ENCODE results near the gene VAC14.

Gene VAC14

DNA sequence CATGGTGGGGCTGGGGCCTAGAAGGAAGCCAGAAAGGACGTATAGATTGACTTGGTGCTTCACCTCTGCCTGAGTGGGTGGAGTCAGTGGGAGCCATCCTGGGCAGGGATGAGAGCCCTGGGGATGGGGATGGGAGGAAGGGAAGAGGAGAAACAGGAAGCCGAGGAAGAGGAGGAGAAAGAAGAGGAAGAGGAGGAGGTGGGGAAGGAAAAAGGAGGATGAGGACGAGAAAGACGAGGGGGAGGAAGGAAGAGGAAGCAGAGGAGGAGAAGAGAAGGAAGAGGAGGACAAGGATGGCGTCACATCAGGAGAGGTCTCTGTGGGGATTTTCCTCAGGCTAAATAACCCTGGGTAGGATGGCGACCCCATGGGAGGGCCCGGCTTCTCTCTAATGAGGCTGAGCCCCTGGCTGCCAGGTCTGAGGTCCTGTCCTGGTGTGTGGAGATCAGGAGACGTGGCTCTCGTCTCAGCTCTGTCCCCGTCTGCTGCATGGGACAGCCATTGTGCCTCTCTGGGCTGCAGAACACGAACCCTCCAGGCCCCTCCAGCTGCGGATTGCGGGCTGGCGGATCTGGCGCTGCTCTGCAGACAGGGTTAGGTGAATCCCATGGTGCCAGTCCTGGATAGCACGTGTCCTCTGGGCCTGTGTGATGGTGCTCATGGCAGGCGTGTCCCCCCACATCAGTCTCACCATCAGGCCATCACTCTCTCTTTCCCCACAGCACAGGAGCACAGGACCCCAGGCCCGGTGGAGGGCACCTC lies 79.6 kb downstream of the VAC14 start:
- no peak for DNase-seq

DNA sequence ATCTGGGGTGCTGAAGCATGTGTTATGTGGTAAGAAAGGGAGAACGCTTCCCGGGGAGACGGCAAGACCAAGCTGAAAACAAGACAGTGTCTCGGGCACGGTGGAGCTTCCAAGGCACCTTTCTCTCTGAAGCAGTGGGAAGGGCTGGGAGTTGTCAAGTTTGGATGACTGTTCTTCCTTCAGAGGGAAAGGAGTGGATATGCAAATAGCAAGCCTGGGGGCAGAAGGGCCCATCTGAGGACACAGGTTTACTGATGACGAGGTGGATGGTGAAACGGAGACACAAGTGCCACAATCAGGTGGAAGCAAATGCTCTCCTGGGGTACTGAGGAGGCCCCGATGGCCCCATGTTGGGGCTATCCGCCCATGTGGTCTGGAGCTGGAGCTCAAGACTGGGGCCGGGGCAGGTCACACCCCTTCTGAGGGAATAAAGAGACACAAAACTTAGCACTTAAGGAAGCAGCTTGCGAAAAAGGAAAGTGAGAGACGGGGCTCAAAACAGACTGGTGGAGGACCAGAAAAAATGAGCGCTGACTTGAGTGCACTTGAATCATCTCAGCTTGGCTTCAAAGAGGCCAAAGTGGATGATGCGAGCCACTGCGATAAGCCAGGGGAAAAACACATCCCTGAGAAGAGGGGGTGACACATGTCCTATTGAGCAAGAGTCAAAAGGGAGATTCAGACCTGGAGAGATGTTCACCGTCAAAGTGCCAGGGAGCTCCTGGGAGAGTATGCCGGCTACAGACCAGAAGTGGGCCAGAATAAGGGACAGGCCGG lies 80.3 kb downstream of the VAC14 start:
- no peak for DNase-seq

DNA sequence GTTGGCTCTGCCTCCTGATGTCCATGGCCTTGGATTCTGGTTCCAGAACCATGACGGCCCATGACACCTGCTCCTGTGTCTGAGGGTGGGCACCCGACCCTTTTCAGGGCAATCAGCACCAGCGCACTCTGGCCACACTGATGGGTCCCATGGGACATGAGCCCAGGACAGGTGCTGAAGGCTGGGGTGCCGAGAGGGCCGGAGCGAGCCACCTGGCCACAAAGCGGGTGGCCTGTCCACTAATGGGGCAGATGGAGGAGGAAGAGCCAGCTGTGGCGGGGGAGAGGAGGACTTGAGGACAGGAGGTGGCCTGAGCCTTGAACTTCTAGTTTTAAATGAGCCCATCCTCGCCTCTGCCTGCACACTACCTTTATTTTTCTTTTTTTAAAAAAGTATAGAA lies 83.9 kb downstream of the VAC14 start:
- DNase-seq = no peak

DNA sequence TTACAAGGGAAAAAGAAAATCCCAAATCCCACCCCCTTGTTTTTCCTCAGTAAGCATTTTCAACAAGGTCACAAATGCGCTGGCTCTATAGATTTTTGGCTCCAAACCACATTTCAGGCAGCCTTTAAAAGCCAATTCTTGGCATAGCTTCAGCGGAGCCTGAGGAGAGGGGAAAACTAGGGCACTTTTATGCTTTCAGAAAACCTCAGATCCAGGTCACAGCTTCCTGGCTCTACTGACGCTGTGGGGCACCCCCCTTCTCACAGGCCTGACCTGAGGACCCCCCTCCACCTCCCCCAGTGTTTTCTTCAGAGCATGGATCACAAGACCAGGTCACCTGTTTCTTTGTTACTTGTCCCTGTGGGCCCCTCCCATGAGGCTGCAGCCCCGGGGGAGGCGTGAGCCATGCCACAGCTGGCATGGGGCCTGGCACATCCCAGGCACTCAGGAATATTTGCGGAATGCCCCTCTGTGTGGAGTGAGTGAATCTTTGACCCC lies 85.0 kb downstream of the VAC14 start:
- no peak for DNase-seq

DNA sequence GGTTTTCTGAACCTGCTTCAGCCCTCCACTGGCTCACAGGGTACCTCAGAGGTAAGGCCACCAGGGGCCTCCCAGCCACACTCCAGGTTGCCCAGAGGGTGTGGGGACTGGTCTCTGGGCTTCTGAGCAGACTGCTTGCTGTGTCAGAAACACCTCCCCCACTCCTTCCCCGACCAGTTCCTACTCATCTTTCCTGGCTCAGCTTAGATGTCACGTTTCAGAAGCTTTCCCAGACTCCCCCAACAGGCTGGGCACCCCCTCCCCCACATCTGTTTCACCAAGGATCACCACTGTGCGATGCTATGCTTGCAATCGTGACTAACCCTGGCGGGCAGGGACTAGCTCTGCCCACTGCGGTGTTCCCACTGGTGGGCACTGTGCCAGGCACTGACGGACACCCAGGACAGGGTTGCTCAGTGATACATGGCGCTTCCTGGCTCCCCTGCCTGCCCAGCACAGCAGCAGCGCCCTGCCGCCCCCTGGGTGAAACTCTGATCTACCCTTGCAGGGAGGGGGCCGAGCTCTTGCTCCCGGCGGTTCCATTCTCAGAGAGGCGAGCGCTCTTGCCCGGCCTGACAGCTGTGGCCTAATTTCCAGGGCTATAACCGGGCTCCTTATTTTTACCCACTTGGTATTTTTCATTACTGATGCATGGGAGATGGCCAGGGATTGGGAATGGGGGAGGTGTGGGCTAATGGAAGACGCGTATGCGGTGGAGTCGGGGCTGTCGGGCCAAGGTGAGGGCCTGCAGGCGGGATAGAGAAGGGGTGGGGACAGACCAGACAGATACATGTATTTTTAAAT lies 85.7 kb downstream of the VAC14 start:
- DNase-seq = no peak

DNA sequence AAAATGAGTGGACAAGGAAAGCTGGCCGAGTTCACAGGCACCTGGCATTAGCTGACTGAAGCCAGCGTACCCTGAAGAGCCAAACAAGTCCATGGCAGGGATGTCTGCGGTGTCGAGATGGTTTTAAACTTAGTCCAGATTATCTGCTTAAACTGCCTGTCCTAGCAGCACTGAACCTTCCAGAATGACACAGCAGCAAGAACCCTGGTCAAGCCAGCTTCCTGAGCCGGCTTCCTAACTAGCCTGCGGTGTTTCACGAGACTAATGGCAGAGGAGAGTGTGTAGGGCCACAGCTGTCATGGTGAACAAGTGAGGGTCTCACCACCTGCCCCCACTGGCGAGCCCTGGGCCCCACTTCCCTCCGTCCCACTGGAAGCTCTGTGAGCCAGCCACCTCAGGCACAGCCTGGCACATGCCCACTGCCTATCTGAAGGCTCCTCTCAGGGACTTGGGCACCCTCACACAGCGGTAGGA lies 86.3 kb downstream of the VAC14 start:
- no peak for DNase-seq

DNA sequence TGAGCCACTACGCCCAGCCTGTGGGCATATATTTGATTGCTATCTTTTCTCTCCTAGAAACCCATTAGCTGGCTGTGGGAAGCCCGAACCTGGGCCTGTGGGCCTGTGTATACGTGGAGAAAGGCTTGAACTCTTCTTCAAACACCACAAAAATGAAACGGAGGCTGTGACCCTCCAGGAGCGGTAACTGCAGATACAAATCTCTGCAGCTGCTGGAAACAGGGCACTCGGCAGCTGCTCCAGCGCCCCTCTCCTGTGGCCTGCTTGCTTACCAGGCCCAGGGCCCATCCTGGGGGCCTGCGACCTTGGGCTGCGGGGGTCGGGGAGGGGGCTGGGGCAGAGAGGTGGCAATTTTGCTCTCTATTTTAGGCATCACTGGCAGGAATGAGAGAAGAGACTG lies 87.1 kb downstream of the VAC14 start:
- no peak for DNase-seq

DNA sequence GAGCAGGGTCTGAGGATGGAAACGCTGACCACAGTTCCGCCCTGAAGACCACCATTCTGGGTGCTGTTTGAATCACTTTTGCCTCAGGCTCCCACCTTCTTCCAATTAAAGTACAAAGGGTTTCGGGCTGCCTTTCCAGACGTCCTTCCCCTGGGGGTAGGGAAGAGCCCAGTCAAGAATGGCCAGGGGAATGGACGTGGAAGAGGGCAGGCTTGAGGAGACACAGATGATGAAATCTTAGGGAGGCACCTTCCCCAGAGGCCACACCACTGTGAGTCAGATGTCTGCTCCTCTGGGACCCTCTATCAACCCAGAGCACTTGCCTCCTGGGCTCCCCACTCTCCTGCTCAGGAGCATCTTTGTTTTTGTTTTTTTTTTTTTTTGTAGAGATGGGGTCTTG lies 87.6 kb downstream of the VAC14 start:
- DNase-seq = no peak

DNA sequence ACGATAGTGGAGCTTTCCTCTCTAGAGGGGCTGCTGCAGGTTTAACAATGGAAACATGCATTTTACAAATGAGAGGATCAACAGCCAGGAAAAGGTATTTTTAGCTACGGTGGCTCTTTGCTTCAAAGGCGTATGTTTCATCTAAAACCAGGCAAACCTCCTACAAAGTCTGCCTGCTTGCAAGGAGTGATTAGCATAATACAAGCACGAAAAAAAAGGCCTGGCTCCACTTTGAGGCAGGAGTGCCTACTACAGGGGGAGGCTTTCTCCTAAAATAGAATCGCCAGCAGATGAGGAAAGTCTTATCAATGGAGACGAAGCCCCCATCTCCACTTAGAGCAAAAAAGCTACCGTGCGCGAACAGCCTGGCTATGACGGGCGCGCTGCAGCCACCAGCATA lies 88.0 kb downstream of the VAC14 start:
- DNase-seq = no peak

DNA sequence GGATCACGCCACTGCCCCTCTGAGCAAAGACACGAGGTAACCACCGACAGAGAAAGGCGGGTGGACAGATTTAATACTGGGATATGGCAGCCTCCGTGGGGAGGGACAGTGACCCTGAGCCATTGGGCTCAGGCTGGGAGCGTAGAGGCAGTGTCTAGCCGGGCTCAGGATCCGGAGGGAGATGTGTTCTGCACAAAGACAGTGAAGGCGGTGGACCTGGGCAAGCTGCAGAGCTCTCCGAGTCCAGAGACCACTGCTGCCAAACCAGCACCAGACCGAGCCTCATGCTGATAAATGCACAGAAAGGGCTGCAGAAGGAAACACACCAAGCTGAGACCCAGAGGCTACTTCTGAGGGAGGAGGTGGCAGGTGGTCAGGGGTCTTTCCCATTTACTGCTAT lies 88.6 kb downstream of the VAC14 start:
- no peak for DNase-seq

DNA sequence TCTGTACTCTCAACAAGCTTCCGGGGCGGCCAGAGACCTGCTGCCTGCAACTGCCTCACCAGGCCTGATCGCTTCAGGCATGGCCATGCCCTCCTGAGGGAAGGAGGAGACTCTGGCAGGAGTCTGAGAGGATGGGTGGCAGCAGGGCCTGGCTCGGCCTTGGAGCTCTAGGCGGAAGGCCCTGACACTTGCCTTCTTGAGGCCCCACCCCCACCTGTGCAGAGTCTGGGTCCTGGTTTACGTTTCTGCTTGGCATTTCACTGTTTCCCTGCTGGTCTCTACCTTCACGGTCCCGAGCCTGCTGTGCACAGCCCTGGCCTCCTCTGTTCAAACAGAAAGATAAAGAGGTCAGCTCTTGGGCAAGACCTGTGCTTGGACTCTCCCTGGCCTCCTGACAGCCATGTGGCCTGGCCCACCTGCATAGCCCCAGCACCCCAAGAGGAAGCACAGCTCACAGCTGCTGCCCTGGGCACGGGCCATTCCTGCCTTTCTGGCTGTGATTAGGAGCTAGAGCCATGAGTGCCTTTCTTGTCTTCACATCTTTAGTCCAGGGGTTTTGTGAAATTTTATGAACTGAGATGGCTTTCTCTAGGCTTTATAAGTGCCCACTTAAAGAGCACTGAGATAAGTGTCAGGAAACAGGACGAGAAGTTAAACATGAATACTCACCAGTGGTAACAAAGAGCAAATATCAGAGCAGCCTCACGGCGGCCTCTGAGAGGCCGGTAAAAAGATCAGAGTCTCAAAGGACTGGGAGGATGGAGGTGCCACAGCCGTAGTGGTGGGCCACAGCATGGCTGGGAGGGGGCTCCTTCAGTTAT lies 89.5 kb downstream of the VAC14 start:
- DNase-seq = no peak

DNA sequence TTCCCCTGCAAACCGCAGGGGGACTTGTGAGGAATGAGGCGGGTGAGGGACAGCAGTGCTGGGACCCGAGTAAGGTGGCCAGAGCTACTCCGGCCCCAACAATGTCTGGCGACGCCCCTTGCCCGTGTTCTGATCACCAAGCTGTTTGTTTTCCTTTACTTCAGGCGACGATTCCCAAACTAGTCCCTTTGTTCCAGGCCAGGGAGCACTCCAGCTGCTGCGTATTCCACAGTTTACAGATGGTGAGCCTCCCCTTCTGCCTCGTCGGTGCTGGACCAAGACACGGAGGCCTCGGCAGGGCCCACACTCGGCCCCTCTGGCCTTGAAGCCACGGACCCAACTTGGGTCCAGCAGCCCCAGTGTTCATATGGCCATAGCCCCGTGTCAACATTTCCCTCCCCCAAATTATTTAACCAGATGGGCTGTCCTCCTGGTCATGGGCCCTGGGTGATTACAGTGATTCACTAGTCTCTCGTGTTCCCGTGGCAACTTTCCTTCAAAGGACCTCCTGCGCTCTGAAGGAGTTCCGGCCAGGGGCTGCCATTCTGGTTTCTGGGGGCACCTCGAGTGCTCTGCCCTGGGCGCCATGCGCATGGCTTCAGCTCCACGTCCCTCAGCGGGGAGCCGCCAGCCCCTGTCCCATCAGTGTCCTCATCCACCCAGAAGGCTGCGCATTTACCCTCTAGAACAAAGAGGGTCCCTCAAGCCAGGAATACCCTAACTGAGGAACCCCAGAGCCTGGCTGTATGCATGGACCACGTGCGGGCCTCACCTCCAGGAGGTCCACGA lies 90.3 kb downstream of the VAC14 start:
- DNase-seq = no peak

DNA sequence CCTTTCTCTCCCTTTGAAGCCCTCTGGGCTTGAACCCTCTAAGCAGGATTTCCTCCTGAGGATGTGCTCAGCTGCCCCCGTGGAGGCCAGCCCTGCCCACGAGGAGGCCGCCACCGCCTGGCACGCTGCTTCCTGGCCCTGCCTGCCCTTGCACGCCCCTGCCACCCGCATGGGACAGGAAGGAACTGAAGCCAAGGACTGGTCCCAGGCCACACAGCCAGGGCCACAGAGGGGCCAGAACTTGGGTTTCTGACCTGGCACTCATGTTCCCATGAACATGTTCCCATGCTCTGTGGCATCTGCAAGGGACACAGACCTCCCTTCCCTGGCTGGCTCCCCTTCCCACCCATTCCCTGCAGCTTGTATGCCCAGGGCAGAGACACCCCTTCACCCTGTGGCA lies 91.0 kb downstream of the VAC14 start:
- no peak for DNase-seq

DNA sequence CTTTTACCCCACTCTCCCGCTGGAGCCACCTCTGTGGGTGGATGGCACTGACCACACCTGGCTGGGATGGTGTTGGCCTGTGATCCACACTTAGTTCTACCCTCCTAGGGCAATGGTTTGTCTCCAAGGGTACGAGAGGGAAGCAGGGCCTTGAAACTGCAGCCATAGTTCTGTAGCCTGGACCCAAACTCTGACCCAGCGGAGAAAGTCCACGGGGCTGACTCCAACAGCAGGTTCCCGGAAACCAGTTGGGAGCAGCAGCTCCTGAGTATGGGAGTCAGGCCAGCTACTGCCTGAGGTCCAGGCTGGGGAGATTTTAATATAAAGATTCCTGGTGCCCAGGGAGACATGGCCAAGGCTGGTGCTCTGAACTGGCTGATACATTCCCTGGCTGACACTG lies 91.5 kb downstream of the VAC14 start:
- DNase-seq = no peak

DNA sequence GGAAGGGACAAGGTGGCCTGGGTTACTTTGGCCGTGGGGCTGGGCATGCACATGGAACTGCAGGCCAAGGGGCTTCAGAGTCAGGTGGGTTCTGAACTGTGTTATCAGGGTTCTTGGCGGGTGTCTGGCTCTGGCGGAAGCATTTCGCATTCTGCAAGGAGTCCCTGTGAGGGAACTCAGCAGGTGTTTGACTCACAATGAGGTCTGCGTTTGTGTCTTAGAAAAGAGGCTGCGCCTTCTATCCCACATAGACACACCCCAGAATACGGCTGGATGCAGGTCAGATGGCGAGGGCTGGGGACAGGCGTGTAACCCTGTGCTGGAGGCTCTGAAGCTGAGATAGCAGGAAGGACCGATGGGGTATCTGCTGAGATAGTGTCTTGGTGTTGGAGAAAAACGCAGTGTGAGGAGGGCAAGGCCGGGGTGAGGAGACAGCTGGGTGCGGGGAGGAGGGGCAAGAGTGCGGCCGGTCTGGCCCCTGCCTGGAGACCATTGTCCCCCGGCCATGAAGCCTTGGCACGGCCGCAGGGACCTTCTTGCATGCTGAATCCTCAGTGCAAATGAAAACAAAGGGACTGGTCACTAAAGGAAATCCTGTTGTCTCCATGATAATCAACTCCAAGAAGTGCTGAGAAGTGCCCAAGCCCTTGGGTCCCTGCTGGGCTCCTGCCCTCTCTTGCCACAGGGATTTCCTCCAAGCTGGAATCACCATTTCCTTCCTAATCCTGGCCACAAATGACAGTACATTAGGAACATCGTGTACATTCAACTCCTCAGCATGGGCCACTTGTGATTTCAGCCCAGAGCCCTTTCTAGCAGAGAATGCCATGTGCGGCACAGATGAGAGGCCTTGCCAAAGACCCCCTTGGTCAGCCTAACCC lies 92.4 kb downstream of the VAC14 start:
- no peak for DNase-seq

DNA sequence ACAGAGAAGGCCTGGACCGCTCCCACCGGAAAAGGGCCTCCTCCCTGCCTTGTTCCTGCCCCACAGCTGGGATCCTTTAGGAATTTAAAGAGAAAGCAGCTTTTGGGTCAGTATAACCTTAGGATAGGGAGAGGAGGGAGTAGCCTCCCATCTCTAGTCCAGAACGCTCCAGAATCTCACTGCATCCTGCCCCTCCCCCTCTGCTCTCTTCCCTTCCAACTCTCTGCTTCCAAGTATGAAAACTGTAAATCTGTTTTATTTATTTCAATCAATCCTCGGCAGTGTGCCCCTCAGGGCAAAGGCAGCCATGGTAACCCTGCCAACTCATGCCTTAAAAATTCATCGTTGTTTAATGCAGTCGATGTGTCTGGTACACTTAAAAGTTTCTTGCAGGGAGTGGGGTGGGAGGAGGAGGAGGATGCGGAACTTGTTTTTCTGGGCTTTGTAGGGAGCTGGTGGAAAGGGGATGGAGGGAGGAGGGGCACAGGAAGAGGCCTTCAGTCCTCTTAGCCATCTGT lies 94.0 kb downstream of the VAC14 start:
- DNase-seq = no peak

DNA sequence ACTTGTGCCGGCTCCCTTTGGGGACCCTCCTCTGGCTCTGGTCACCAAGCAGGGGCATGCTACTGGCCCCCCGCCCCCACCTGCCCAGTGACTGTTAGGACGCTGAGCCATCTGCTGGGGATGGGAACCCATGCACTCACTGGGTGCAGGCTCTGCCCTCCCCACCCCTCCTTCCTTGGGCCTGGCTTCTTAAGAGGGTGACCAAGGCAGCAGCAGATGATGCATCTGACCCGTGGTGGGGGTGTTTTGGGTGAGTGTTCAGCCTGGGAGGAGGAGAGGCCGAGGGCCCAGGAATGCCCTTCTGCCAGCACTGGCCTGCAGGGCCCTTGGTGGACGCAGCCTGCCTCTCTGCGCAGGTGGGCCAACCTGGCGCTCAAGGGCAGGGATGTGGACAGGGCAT lies 95.9 kb downstream of the VAC14 start:
- no peak for DNase-seq

DNA sequence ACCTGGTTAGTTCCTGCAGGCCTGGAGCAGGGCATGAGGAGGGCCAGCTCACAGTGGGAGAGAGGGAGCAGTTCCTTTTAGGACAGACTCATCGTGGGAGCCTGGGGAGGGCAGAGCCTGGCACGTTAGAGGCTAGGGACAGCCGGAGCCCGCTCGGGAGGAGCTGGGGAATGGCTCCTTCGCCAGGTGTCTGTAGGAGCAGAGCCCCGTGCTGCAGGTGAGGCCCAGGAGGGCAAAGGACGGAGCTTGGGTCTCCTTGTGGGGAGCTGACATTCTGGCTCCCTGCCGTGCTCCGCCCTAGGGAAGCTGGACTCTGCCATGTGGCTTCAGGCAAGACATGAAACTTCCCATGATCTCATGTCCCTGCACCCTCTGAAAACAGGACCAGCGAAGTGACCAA lies 96.4 kb downstream of the VAC14 start:
- no peak for DNase-seq

DNA sequence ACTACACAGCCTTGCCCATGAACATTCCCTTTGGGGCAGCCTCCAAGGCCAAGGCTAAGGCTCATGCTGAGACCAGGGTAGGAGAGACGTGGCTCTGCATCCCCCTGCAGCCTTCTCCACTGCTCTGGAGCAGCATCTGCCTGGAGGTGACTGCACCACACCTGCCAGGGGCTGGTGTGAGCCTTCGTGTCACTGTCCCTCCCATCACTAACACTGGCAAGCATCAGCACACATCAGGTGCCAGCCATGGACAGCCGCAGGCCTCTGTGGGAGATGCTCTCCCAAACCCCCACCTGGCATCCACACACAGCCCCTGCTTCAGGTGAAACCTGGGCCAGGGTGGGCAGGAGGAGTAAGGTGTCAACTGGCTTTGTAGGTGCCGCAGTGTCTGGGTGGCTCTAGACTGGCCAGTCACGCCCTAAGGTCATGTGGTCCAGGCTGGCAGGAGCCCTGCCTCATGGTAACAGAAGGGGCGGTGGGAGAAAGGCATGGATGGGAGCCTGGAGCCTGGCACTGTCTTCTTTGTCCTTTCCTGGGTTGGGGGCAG lies 97.0 kb downstream of the VAC14 start:
- DNase-seq = no peak
